HG03342 (cell line): ENCODE results near the gene MTHFD1L.
"Not testable (repeated sequence)": the region's sequence is repeated elsewhere in the genome, so short reads cannot be mapped to it uniquely, and the experiment has no call there.

Experiments used
- ATAC-seq: cut with Tn5 transposase; IDR thresholded peaks from one replicate; pipeline ENCODE4 v1.9.1; 2021; ENCODE audit warnings: mild to moderate bottlenecking, moderate library complexity; ENCODE audit not compliant: unreplicated experiment

Gene MTHFD1L

DNA sequence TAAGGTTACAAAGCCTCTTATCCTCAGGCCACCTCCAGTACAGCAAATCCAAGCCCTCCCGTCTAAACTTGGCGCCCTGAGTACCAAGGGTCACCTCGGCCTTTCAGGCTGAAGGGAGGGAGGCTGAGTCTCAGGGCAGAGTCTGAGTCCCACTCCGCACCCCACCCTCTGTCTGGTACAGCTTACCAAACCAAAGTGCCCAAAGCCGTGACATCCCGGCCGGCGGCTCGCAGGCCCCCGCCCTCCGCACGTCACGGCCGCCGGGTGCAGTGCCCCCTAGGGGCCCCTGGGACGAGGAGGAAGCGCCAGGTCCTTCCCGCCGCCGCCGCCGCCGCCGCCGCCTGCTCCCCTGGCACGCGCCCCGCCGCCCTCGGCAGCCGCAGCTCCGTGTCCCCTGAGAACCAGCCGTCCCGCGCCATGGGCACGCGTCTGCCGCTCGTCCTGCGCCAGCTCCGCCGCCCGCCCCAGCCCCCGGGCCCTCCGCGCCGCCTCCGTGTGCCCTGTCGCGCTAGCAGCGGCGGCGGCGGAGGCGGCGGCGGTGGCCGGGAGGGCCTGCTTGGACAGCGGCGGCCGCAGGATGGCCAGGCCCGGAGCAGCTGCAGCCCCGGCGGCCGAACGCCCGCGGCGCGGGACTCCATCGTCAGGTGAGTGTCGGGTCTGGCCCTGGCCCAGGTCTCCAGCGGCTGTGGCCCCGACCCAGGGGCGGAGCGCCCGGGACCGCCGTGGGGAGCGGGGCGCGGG, at the start of gene MTHFD1L:
Gene MTHFD1L, plus strand, starts transcription at position 297 of the 741 bp plus-strand sequence. Its CDS starts 121 bp downstream, at position 418.
- peak; percentile 76 for ATAC-seq

GRCh38 chr6:150816554-150816953, 48.9 kb upstream of the MTHFD1L start:
- ATAC-seq = not testable (repeated sequence)

- ATAC-seq = no peak
These were observed 42.6 kb upstream of the MTHFD1L start for GRCh38 chr6:150822932-150823331.

DNA sequence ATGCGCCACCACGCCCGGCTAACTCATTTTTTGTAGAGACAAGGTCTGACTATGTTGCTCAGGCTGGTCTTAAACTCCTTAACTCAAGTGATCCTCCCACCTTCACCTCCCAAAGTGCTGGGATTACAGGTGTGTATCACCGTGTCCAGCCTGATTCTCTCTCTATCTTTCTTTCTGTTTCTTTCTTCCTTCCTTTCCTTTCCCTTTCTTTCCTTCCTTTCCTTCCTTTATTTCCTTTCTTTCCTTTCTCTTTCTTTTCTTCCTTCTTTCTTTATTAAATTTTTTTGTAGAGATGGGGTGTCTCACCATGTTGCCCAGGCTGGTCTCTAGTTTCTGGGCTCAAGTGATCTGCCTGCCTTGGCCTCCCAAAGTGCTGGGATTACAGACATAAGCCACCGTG, 38.7 kb upstream of the MTHFD1L start:
- no peak for ATAC-seq

- ATAC-seq = not testable (repeated sequence)
These were observed 37.4 kb upstream of the MTHFD1L start for GRCh38 chr6:150828107-150828506.

DNA sequence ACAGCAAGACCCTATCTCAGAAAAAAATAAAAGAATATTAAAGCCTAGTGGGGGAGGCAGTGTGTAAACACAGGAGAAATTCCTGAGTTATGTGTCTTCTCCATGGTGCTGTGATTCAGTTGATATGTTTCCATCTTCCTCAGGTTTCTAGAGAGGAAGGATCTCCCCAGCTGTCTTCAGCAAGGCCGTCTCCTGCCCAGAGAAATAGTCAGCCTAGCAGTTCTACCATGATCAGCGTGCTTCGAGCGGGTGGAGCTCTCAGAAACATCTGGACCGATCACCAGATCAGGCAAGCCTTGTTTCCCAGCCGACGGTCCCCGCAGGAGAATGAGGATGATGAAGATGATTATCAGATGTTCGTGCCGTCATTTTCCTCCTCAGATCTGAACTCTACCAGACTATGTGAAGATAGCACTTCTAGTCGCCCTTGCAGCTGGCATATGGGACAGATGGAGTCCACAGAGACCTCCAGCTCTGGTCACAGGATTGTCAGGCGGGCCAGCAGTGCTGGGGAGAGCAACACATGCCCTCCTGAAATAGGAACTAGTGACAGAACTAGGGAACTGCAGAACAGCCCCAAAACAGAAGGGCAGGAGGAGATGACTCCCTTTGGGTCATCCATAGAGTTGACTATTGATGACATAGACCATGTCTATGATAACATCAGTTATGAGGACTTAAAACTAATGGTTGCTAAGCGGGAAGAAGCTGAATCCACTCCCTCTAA, 34.9 kb upstream of the MTHFD1L start:
- ATAC-seq = no peak

- no peak for ATAC-seq
These were observed 33.9 kb upstream of the MTHFD1L start for GRCh38 chr6:150831577-150831976.

- no peak for ATAC-seq
These were observed 29.9 kb upstream of the MTHFD1L start for GRCh38 chr6:150835620-150836019.

- ATAC-seq = no peak
These were observed 25.3 kb upstream of the MTHFD1L start for GRCh38 chr6:150840185-150840584.

- no peak for ATAC-seq
These were observed 24.3 kb upstream of the MTHFD1L start for GRCh38 chr6:150841189-150841588.

DNA sequence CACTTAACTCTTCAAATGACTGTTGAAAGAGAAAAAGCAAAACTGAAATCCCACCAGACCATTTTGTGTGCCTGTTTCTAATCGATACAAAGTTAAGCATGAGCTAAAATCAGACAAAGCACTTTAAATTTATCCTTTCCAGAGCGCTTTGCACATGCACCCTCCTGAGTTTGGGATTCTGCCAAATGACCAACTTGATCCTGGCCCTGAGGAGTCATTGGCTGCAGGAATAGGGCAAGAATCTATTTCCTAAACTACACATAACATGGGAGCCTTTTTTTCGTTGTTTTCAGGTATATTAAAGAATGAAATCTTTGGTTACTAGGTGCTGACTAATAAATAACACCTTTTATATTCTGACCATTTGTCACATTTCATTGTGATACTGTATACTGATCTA, 23.8 kb upstream of the MTHFD1L start:
- ATAC-seq = no peak

- no peak for ATAC-seq
These were observed 21.1 kb upstream of the MTHFD1L start for GRCh38 chr6:150844371-150844770.

- ATAC-seq = no peak
These were observed 18.9 kb upstream of the MTHFD1L start for GRCh38 chr6:150846641-150847040.

GRCh38 chr6:150848400-150848799, 17.1 kb upstream of the MTHFD1L start:
- no peak for ATAC-seq

GRCh38 chr6:150854392-150854791, 11.1 kb upstream of the MTHFD1L start:
- not testable (repeated sequence) for ATAC-seq

DNA sequence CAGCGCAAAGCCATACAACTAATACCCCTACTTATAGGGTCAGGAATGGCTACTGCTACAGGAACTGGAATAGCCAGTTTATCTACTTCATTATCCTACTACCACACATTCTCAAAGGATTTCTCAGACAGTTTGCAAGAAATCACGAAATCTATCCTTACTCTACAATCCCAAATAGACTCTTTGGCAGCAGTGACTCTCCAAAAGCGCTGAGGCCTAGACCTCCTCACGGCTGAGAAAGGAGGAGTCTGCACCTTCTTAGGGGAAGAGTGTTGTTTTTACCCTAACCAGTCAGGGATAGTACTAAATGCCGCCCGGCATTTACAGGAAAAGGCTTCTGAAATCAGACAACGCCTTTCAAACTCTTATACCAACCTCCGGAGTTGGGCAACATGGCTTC, 10.3 kb upstream of the MTHFD1L start:
- ATAC-seq = not testable (repeated sequence)

DNA sequence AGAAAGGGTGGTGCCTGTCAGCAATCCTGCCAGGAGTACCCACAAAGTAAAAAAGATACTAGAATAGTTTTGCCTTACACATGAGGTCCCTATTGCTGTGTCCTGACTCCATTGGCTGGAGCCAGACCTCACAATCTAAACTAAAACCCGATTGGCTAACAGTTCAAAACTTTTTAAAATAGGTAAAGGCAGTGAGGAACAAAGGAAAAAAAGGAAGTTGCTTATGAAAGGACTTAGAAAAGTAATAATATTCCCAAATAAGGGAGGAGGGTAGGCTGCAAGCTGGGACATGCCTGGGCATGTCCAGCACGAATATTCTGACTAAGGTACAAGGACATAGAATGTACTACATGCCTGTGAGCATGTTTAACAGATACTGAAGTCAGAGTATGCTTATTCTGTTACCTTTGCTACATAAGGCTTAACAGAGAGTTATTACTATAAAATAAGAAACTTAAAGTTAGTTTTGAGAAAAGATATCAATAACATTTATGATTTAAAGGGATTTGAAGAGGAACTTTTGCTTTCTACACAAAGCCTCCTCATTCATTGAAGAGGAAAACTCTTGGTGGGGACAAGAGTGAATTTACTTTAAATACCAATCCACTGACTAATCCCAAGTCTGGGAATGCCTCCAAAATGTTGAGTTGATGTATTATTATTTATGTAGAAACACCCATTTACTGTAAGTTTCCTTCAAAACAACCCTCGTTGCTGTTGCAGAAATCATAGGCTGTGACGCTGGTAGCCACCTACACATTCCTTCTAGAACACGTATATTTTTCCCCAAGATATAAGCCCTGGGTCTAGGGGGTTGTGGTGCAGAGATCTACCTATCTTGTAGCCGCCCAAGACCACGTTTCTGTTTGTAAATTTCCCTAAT, 8.2 kb upstream of the MTHFD1L start:
- no peak for ATAC-seq

GRCh38 chr6:150857945-150858308, 7.6 kb upstream of the MTHFD1L start:
- ATAC-seq = no peak

- not testable (repeated sequence) for ATAC-seq
These were observed 3.9 kb upstream of the MTHFD1L start for GRCh38 chr6:150861448-150862168.

DNA sequence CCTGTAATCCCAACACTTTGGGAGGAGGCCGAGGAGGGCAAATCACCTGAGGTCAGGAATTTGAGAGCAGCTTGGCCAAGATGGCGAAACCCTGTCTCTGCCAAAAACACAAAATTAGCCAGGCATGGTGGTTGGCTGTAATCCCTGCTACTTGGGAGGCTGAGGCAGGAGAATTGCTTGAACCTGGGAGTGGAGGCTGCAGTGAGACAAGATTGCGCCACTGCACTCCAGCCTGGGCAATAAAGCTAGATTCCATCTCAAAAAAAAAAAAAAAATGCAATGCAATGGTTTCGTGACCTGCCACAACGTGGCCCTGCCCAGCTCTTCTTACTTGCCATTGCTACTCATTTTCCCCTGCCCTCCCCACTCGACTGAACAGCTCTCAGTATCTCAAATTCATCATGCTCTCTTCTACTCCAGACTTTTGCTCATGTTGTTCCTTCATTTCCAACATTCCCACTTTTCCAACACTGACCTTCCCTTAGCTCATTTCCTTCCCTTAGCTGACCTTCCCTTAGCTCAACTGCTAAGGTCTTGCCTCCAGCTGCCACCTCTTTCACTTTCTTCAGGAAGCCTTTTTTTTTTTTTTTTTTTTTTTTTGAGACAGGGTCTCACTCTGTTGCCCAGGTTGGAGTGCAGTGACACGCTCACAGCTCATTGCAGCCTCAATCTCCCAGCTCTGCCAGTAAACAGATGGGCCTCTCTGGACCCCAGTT, 2.1 kb upstream of the MTHFD1L start:
- ATAC-seq = no peak
